NOMO-1 treated with DMSO at 0.1 percent for 48 hours (cell line): ENCODE results near the gene HPS1.

ENCODE experiments used
- DNase-seq: peaks from one replicate; lab custom pipeline; 2025; ENCODE audit not compliant: unreplicated experiment; lab: John Stamatoyannopoulos, UW

The HPS1 gene

GRCh38 chr10:98465866-98466265 lies 19.1 kb upstream of the HPS1 start:
- no peak for DNase-seq

- no peak for DNase-seq
Observed at GRCh38 chr10:98463976-98464754, 17.4 kb upstream of the HPS1 start.

- no peak for DNase-seq
Observed at GRCh38 chr10:98463016-98463415, 16.3 kb upstream of the HPS1 start.

GRCh38 chr10:98461500-98461842 lies 14.7 kb upstream of the HPS1 start:
- no peak for DNase-seq

- DNase-seq, result no peak
Observed at GRCh38 chr10:98460837-98461499, 14.2 kb upstream of the HPS1 start.

GRCh38 chr10:98458809-98459784 lies 12.4 kb upstream of the HPS1 start:
- DNase-seq, result no peak

GRCh38 chr10:98457721-98458120 lies 11.0 kb upstream of the HPS1 start:
- DNase-seq, result no peak

GRCh38 chr10:98456686-98457482 lies 10.1 kb upstream of the HPS1 start:
- no peak for DNase-seq

- DNase-seq, result no peak
Observed at GRCh38 chr10:98456043-98456570, 9.4 kb upstream of the HPS1 start.

GRCh38 chr10:98453729-98454128 lies 7.0 kb upstream of the HPS1 start:
- DNase-seq, result no peak

- DNase-seq, result no peak
Observed at GRCh38 chr10:98450618-98451017, 3.9 kb upstream of the HPS1 start.

- DNase-seq, result no peak
Observed at GRCh38 chr10:98449287-98449686, 2.6 kb upstream of the HPS1 start.

GRCh38 chr10:98446151-98446660 lies 529 bp downstream of the HPS1 start:
- DNase-seq, result peak; percentile 23

- no peak for DNase-seq
Observed at GRCh38 chr10:98445200-98445812, 1.4 kb downstream of the HPS1 start.

- peak; percentile 22 for DNase-seq
Observed at GRCh38 chr10:98444314-98445006, 2.3 kb downstream of the HPS1 start.

- no peak for DNase-seq
Observed at GRCh38 chr10:98438715-98439114, 8.0 kb downstream of the HPS1 start.

GRCh38 chr10:98436704-98437103 lies 10.0 kb downstream of the HPS1 start:
- no peak for DNase-seq

GRCh38 chr10:98435178-98435577 lies 11.6 kb downstream of the HPS1 start:
- no peak for DNase-seq
